Fibroblast of lung (primary cell): Measurements from ENCODE around the gene NAP1L4. TPM values are rescaled to one million over a fixed set of nuclear protein-coding genes. Genes with fewer than 3 reads are reported as not detected.

Source experiments
- DNase-seq, 2 donors: peaks; one replicate each; pipeline versions ENCODE4 v3.0.0 to v3.0.0-alpha.2; 2010; ENCODE audit warnings: low read depth in 2 of 2
- H2AFZ ChIP-seq: 2 replicates; pipeline ENCODE4 v1.5.1; 2012; ENCODE audit warnings: low read length, control low read depth, inconsistent platforms
- H3K27ac ChIP-seq: 2 replicates; pipeline ENCODE4 v1.5.1; 2011; ENCODE audit warnings: low read length, control low read depth; ENCODE audit not compliant: insufficient read depth
- H3K27me3 ChIP-seq: 2 replicates; pipeline ENCODE4 v1.5.1; 2011; ENCODE audit warnings: mild to moderate bottlenecking, low read length; ENCODE audit not compliant: control insufficient read depth, insufficient read depth
- H3K36me3 ChIP-seq: 2 replicates; pipeline ENCODE4 v1.5.1; 2011; ENCODE audit warnings: low read length; ENCODE audit not compliant: control insufficient read depth, insufficient read depth
- H3K4me1 ChIP-seq: 2 replicates; pipeline ENCODE4 v1.5.1; 2011; ENCODE audit warnings: low read length; ENCODE audit not compliant: control insufficient read depth, insufficient read depth; ENCODE audit errors: extremely low read depth
- H3K4me2 ChIP-seq: 2 replicates; pipeline ENCODE4 v1.5.1; 2011; ENCODE audit warnings: low read length, control low read depth; ENCODE audit not compliant: insufficient read depth; ENCODE audit errors: extremely low read depth
- H3K4me3 ChIP-seq, 4 experiments: fragments of 200-600 bp in 1 of 4; sonication (generic) in 1 of 4; replicated peaks in 1 of 4; 2 replicates each; pipeline ENCODE4 v1.5.1; 2011 to 2016; ENCODE audit warnings: low read length in 4 of 4, low read depth in 3 of 4, mild to moderate bottlenecking in 3 of 4, control low read depth in 2 of 4, inconsistent platforms in 1 of 4, mixed read lengths in 1 of 4; ENCODE audit not compliant: insufficient read depth in 1 of 4; ENCODE audit errors: control extremely low read depth in 1 of 4
- H3K79me2 ChIP-seq: 2 replicates; pipeline ENCODE4 v1.5.1; 2012; ENCODE audit warnings: mild to moderate bottlenecking, low read length, inconsistent platforms; ENCODE audit not compliant: control insufficient read depth, insufficient read depth
- H3K9ac ChIP-seq: 2 replicates; pipeline ENCODE4 v1.5.1; 2011; ENCODE audit warnings: mild to moderate bottlenecking, low read length, control low read depth; ENCODE audit not compliant: insufficient read depth
- H3K9me3 ChIP-seq: 2 replicates; pipeline ENCODE4 v1.5.1; 2012; ENCODE audit warnings: low read depth, low read length; ENCODE audit not compliant: control insufficient read depth, insufficient read depth
- H4K20me1 ChIP-seq: 2 replicates; pipeline ENCODE4 v1.5.1; 2011; ENCODE audit warnings: low read length; ENCODE audit not compliant: control insufficient read depth, insufficient read depth; ENCODE audit errors: extremely low read depth
- CTCF ChIP-seq, 2 donors: IDR thresholded peaks in 1 of 2; conservative IDR thresholded peaks in 1 of 2; 1 replicate in 1 of 2; 2 replicates in 1 of 2; pipeline ENCODE4 v1.5.1; 2011 to 2012; ENCODE audit warnings: low read length in 2 of 2, control low read depth in 1 of 2, inconsistent platforms in 1 of 2, low read depth in 1 of 2, mild to moderate bottlenecking in 1 of 2
- EZH2 ChIP-seq: IDR thresholded peaks from 2 replicates; pipeline ENCODE4 v1.5.1; 2012; ENCODE audit warnings: low read length, control low read depth, mild to moderate bottlenecking; ENCODE audit errors: missing control alignments
- polyA plus RNA-seq, 2 donors: library from polyadenylated mRNA; depleted of rRNA in 1 of 2; stranded (reverse) in 1 of 2; unstranded in 1 of 2; fragments of >200 nt; gene quantifications; 2 replicates each; pipeline ENCODE4 v1.2.1, GENCODE V29; 2011 to 2012; ENCODE audit warnings: missing spikeins in 1 of 2
- total RNA-seq: library from RNA; depleted of rRNA; stranded (reverse); fragments of >200 nt; gene quantifications from 2 replicates; pipeline ENCODE4 v1.2.1, GENCODE V29; 2014

The NAP1L4 gene
- total and polyA plus RNA-seq, 2 donors (not counting 1 experiment from before 2014, with no cell fraction given): 79.5 to 113 TPM

GRCh38 chr11:2945757-2946287 lies 46.3 kb downstream of the NAP1L4 start:
- Histone ChIP-seq H3K9me3 (no peaks in the 10 kb centered on the region), H3K9ac (no peak overlapping the region), H3K4me3 (peak overlapping the region in 1 of 4 experiments; percentile 20), H3K4me2 (peak overlapping the region; percentile 88), H2AFZ (no peak overlapping the region), H3K4me1 (peaks cover 9% of the 10 kb centered on the region), H3K79me2 (peaks cover 5% of the 10 kb centered on the region), H3K36me3 (peaks cover 18% of the 10 kb centered on the region), H4K20me1 (no peaks in the 10 kb centered on the region), H3K27me3 (no peaks in the 10 kb centered on the region), H3K27ac (peak overlapping the region; percentile 51)
- no peak for TF ChIP-seq EZH2
- no peak for TF ChIP-seq CTCF (conservative IDR thresholded peaks at IDR 0.05 in 1 of 2, IDR thresholded peaks at IDR 0.05 in 1 of 2; ENCODE audit: low read depth in 1 of 2, low read length in 2 of 2)
- no peak for DNase-seq

- H3K4me2 ChIP-seq: peak overlapping the region; percentile 88
- peaks cover 8% of the 10 kb centered on the region for H3K4me1 ChIP-seq
- H4K20me1 ChIP-seq: no peaks in the 10 kb centered on the region
- TF ChIP-seq CTCF (conservative IDR thresholded peaks at IDR 0.05 in 1 of 2, IDR thresholded peaks at IDR 0.05 in 1 of 2; ENCODE audit: low read depth in 1 of 2, low read length in 2 of 2) (no peak), EZH2 (no peak)
- no peak overlapping the region for H2AFZ ChIP-seq
- H3K79me2 ChIP-seq: peaks cover 5% of the 10 kb centered on the region
- H3K27me3 ChIP-seq: no peaks in the 10 kb centered on the region
- peak; percentile 92 to 94 for DNase-seq
- H3K36me3 ChIP-seq: peaks cover 18% of the 10 kb centered on the region
- no peaks in the 10 kb centered on the region for H3K9me3 ChIP-seq
- H3K9ac ChIP-seq: no peak overlapping the region
- H3K27ac ChIP-seq: peak overlapping the region; percentile 51
- peak overlapping the region; percentile 27 to 57 (median 38) for H3K4me3 ChIP-seq
These were observed 46.9 kb downstream of the NAP1L4 start for GRCh38 chr11:2945031-2945756.

GRCh38 chr11:2944530-2944929 lies 47.6 kb downstream of the NAP1L4 start:
- Histone ChIP-seq H3K27ac (peak overlapping the region; percentile 51), H3K4me3 (peak overlapping the region in 1 of 4 experiments; percentile 57), H3K36me3 (peaks cover 13% of the 10 kb centered on the region), H3K79me2 (peaks cover 1% of the 10 kb centered on the region), H3K4me2 (no peak overlapping the region), H3K9me3 (no peaks in the 10 kb centered on the region), H4K20me1 (no peaks in the 10 kb centered on the region), H3K4me1 (peaks cover 8% of the 10 kb centered on the region), H2AFZ (no peak overlapping the region), H3K27me3 (no peaks in the 10 kb centered on the region), H3K9ac (no peak overlapping the region)
- TF ChIP-seq CTCF (conservative IDR thresholded peaks at IDR 0.05 in 1 of 2, IDR thresholded peaks at IDR 0.05 in 1 of 2; ENCODE audit: low read depth in 1 of 2, low read length in 2 of 2): no peak
- TF ChIP-seq EZH2: no peak
- peak in 1 of 2 donors; percentile 52 for DNase-seq
